Stimulated activated CD4-positive, alpha-beta T cell treated with anti-CD3 and anti-CD28 coated beads, Interleukin-12 subunit alpha, Interleukin-12 subunit beta, amount 100 ng/mL, for 4 hours (primary cell): Measurements from ENCODE around the gene PTPRN2.
"Not testable (repeated sequence)": the region's sequence is repeated elsewhere in the genome, so short reads cannot be mapped to it uniquely, and the experiment has no call there.

Source experiments
- DNase-seq: peaks from one replicate; pipeline ENCODE4 v3.0.0-alpha.2; 2020

Gene PTPRN2

GRCh38 chr7:158458096-158458495, 129.5 kb downstream of the PTPRN2 start:
- no peak for DNase-seq

- not testable (repeated sequence) for DNase-seq
These were observed 130.0 kb downstream of the PTPRN2 start for GRCh38 chr7:158457586-158457985.

GRCh38 chr7:158454631-158455030, 133.0 kb downstream of the PTPRN2 start:
- DNase-seq = no peak

GRCh38 chr7:158453663-158454062, 134.0 kb downstream of the PTPRN2 start:
- DNase-seq = no peak

GRCh38 chr7:158452331-158452730, 135.3 kb downstream of the PTPRN2 start:
- DNase-seq = no peak

GRCh38 chr7:158450476-158451124, 137.0 kb downstream of the PTPRN2 start:
- DNase-seq = no peak

- no peak for DNase-seq
These were observed 137.7 kb downstream of the PTPRN2 start for GRCh38 chr7:158449942-158450341.

GRCh38 chr7:158449266-158449665, 138.4 kb downstream of the PTPRN2 start:
- no peak for DNase-seq

- no peak for DNase-seq
These were observed 139.1 kb downstream of the PTPRN2 start for GRCh38 chr7:158448430-158449100.

- no peak for DNase-seq
These were observed 140.0 kb downstream of the PTPRN2 start for GRCh38 chr7:158447506-158448171.

- no peak for DNase-seq
These were observed 140.5 kb downstream of the PTPRN2 start for GRCh38 chr7:158447151-158447505.

GRCh38 chr7:158446706-158447105, 140.9 kb downstream of the PTPRN2 start:
- no peak for DNase-seq

- no peak for DNase-seq
These were observed 141.3 kb downstream of the PTPRN2 start for GRCh38 chr7:158446281-158446680.

- no peak for DNase-seq
These were observed 142.0 kb downstream of the PTPRN2 start for GRCh38 chr7:158445421-158446175.

- DNase-seq = no peak
These were observed 142.9 kb downstream of the PTPRN2 start for GRCh38 chr7:158444501-158445420.

GRCh38 chr7:158443688-158444483, 143.7 kb downstream of the PTPRN2 start:
- no peak for DNase-seq

GRCh38 chr7:158443014-158443687, 144.5 kb downstream of the PTPRN2 start:
- no peak for DNase-seq

GRCh38 chr7:158442260-158442659, 145.4 kb downstream of the PTPRN2 start:
- DNase-seq = no peak

- DNase-seq = no peak
These were observed 148.6 kb downstream of the PTPRN2 start for GRCh38 chr7:158439035-158439434.

- no peak for DNase-seq
These were observed 155.0 kb downstream of the PTPRN2 start for GRCh38 chr7:158432369-158433341.
